GM06990 (cell line): ENCODE data around the gene TLCD2.

Experiments used
- DNase-seq: peaks from one replicate; pipeline ENCODE4 v3.0.0-alpha.2; 2011; ENCODE audit not compliant: insufficient read length; ENCODE audit errors: extremely low read depth
- H3K27me3 ChIP-seq: replicated peaks from 2 replicates; pipeline ENCODE4 v1.6.0; 2011; ENCODE audit warnings: low read length; ENCODE audit not compliant: control insufficient read depth, insufficient read depth
- H3K36me3 ChIP-seq: 2 replicates; pipeline ENCODE4 v1.5.1; 2011; ENCODE audit warnings: low read length; ENCODE audit not compliant: control insufficient read depth, insufficient read depth
- H3K4me3 ChIP-seq: replicated peaks from 2 replicates; pipeline ENCODE4 v1.5.1; 2011; ENCODE audit warnings: low read depth, mild to moderate bottlenecking, control low read depth, low read length
- CTCF ChIP-seq: IDR thresholded peaks from 2 replicates; pipeline ENCODE4 v1.5.1; 2011; ENCODE audit warnings: low read length, control low read depth, mild to moderate bottlenecking, inconsistent platforms; ENCODE audit not compliant: insufficient read depth, poor library complexity, severe bottlenecking

Gene TLCD2

GRCh38 chr17:1716076-1716911, 6.1 kb upstream of the TLCD2 start:
- peaks cover 12% of the 10 kb centered on the region for H3K36me3 ChIP-seq
- H3K27me3 ChIP-seq, result no peaks in the 10 kb centered on the region
- peak; percentile 100 for DNase-seq
- TF ChIP-seq CTCF, result peak; percentile 9
- peak overlapping the region; percentile 88 for H3K4me3 ChIP-seq

- H3K36me3 ChIP-seq, result peaks cover 12% of the 10 kb centered on the region
- TF ChIP-seq CTCF, result no peak
- DNase-seq, result no peak
- no peaks in the 10 kb centered on the region for H3K27me3 ChIP-seq
- H3K4me3 ChIP-seq, result peak overlapping the region; percentile 88
Measured at GRCh38 chr17:1715803-1716075, 5.6 kb upstream of the TLCD2 start.

- TF ChIP-seq CTCF, result no peak
- DNase-seq, result no peak
Measured at GRCh38 chr17:1714980-1715802, 5.0 kb upstream of the TLCD2 start.

GRCh38 chr17:1714427-1714979, 4.3 kb upstream of the TLCD2 start:
- Histone ChIP-seq H3K4me3 (peak overlapping the region; percentile 88), H3K27me3 (no peaks in the 10 kb centered on the region), H3K36me3 (peaks cover 12% of the 10 kb centered on the region)
- no peak for TF ChIP-seq CTCF
- no peak for DNase-seq

More at GRCh38 chr17:1714980-1715802, 5.0 kb upstream of the TLCD2 start:
- Histone ChIP-seq H3K4me3 (peak overlapping the region; percentile 88), H3K27me3 (no peaks in the 10 kb centered on the region), H3K36me3 (peaks cover 12% of the 10 kb centered on the region)

- no peak overlapping the region for H3K4me3 ChIP-seq
Measured at GRCh38 chr17:1713878-1714426, 3.8 kb upstream of the TLCD2 start.

More at GRCh38 chr17:1713878-1714426, 3.8 kb upstream of the TLCD2 start:
- H3K36me3 ChIP-seq, result peaks cover 12% of the 10 kb centered on the region
- H3K27me3 ChIP-seq, result no peaks in the 10 kb centered on the region
- DNase-seq, result no peak
- TF ChIP-seq CTCF, result peak; percentile 27
